ENCODE results near the gene ZRANB2. TPM values are rescaled to one million over a fixed set of nuclear protein-coding genes. Genes with fewer than 3 reads are reported as not detected.

Gene ZRANB2
- total RNA-seq (2022) = 48.0 and 54.2 TPM in 2 replicates
- Bru-seq, nascent RNA = percentile 97 among the genes with signal in this experiment
- BruChase-seq, experiment 1, labeled RNA remaining after a 2-hour chase = percentile 97 among the genes with signal in this experiment
- percentile 89 among the genes with signal in this experiment for BruChase-seq, experiment 2, labeled RNA remaining after a 6-hour chase
- long read RNA-seq, transcript ZRANB2-201 (11 exons, 2,821 nt) = minor isoform, 20 of 83 reads
- long read RNA-seq, transcript ZRANB2-202 (10 exons, 3,078 nt) = major isoform, 36 of 83 reads
- long read RNA-seq, partial matches to known transcripts = 12 of 83 reads
- long read RNA-seq, other reads (novel, unspliced or antisense) = 15 of 83 reads

GRCh38 chr1:71080739-71081696 is at the start of gene ZRANB2:
Gene ZRANB2, minus strand, starts transcription at chr1:71081035. Its CDS starts 40 bp downstream, at chr1:71080995.
- intact Hi-C loops (cut with micrococcal nuclease; ENCODE audit: unreplicated experiment) = no loop called here

GRCh38 chr1:71128060-71128459 is 47.2 kb upstream of the ZRANB2 start:
- Mint-ChIP-seq H3K9me3 (ENCODE audit: unreplicated experiment) (peaks cover 40% of the 10 kb centered on the region), H3K27ac (ENCODE audit: unreplicated experiment) (no peak overlapping the region), H3K4me1 (ENCODE audit: low read depth, unreplicated experiment) (no peaks in the 10 kb centered on the region), H3K4me3 (ENCODE audit: unreplicated experiment) (no peak overlapping the region), H3K36me3 (ENCODE audit: insufficient read depth, unreplicated experiment) (no peaks in the 10 kb centered on the region), H3K27me3 (ENCODE audit: insufficient read depth, unreplicated experiment) (no peaks in the 10 kb centered on the region)
- intact Hi-C loops (cut with micrococcal nuclease; ENCODE audit: unreplicated experiment) = no loop called here
- H3K4me1 ChIP-seq = no peaks in the 10 kb centered on the region
- DNase-seq = no peak
- no TSS peak for BruUV-seq (replicated peaks)
- H3K27me3 ChIP-seq (replicated peaks; ENCODE audit: control insufficient read depth, insufficient read depth, low read length) = no peaks in the 10 kb centered on the region
- no peaks in the 10 kb centered on the region for H3K36me3 ChIP-seq (ENCODE audit: control insufficient read depth, insufficient read depth, low read length)
- no peak for TF ChIP-seq CTCF (IDR thresholded peaks at IDR 0.05; ENCODE audit: insufficient read depth in 1 of 2, low read depth in 1 of 2, low read length in 1 of 2, severe bottlenecking in 1 of 2, unreplicated experiment in 1 of 2)
- POLR2A ChIA-PET = no interaction called here
- CTCF ChIA-PET = no interaction called here
- no peak overlapping the region for H3K4me3 ChIP-seq (ENCODE audit: low read depth, low read length)
- no peaks in the 10 kb centered on the region for H3K9me3 ChIP-seq

More at GRCh38 chr1:71080739-71081696, at the start of gene ZRANB2:
- Mint-ChIP-seq H3K4me3 (ENCODE audit: unreplicated experiment) (peak within 1 kb of the TSS; percentile 75), H3K4me1 (ENCODE audit: low read depth, unreplicated experiment) (no peaks in the 10 kb centered on the region), H3K36me3 (ENCODE audit: insufficient read depth, unreplicated experiment) (peaks cover 11% of the 10 kb centered on the region), H3K9me3 (ENCODE audit: unreplicated experiment) (no peaks in the 10 kb centered on the region), H3K27me3 (ENCODE audit: insufficient read depth, unreplicated experiment) (no peaks in the 10 kb centered on the region), H3K27ac (ENCODE audit: unreplicated experiment) (peak within 1 kb of the TSS; percentile 99)
- no peaks in the 10 kb centered on the region for H3K36me3 ChIP-seq (ENCODE audit: control insufficient read depth, insufficient read depth, low read length)
- peak; percentile 87 to 92 for DNase-seq
- no peaks in the 10 kb centered on the region for H3K4me1 ChIP-seq
- peak in 1 of 2 experiments; percentile 60 for TF ChIP-seq CTCF (IDR thresholded peaks at IDR 0.05; ENCODE audit: insufficient read depth in 1 of 2, low read depth in 1 of 2, low read length in 1 of 2, severe bottlenecking in 1 of 2, unreplicated experiment in 1 of 2)
- POLR2A ChIA-PET = interaction anchor here (1.2 kb wide), 1 partner anchor 670 kb away, joined by 3 read pairs; the partner anchor contains the start of gene CTH
- H3K4me3 ChIP-seq (ENCODE audit: low read depth, low read length) = peak within 1 kb of the TSS; percentile 65
- H3K9me3 ChIP-seq = no peaks in the 10 kb centered on the region
- no peaks in the 10 kb centered on the region for H3K27me3 ChIP-seq (replicated peaks; ENCODE audit: control insufficient read depth, insufficient read depth, low read length)
- CTCF ChIA-PET = interaction anchor here (0.6 kb wide), 1 partner anchor 463 kb away, joined by 4 read pairs; no protein-coding TSS in a partner anchor
- no TSS peak for BruUV-seq (replicated peaks)

- CTCF ChIA-PET = no interaction called here
- H3K27ac Mint-ChIP-seq (ENCODE audit: unreplicated experiment) = no peak overlapping the region
- no peaks in the 10 kb centered on the region for H3K36me3 Mint-ChIP-seq (ENCODE audit: insufficient read depth, unreplicated experiment)
- no peak overlapping the region for H3K4me3 ChIP-seq (ENCODE audit: low read depth, low read length)
- H3K9me3 Mint-ChIP-seq (ENCODE audit: unreplicated experiment) = peaks cover 9% of the 10 kb centered on the region
- H3K27me3 Mint-ChIP-seq (ENCODE audit: insufficient read depth, unreplicated experiment) = peaks cover 3% of the 10 kb centered on the region
- no peaks in the 10 kb centered on the region for H3K27me3 ChIP-seq (replicated peaks; ENCODE audit: control insufficient read depth, insufficient read depth, low read length)
- no peak for DNase-seq
- no peak for TF ChIP-seq CTCF (IDR thresholded peaks at IDR 0.05; ENCODE audit: insufficient read depth in 1 of 2, low read depth in 1 of 2, low read length in 1 of 2, severe bottlenecking in 1 of 2, unreplicated experiment in 1 of 2)
- POLR2A ChIA-PET = no interaction called here
- H3K36me3 ChIP-seq (ENCODE audit: control insufficient read depth, insufficient read depth, low read length) = no peaks in the 10 kb centered on the region
- H3K9me3 ChIP-seq = no peaks in the 10 kb centered on the region
- no peaks in the 10 kb centered on the region for H3K4me1 ChIP-seq
- BruUV-seq (replicated peaks) = no TSS peak
- H3K4me1 Mint-ChIP-seq (ENCODE audit: low read depth, unreplicated experiment) = no peaks in the 10 kb centered on the region
- intact Hi-C loops (cut with micrococcal nuclease; ENCODE audit: unreplicated experiment) = no loop called here
- no peak overlapping the region for H3K4me3 Mint-ChIP-seq (ENCODE audit: unreplicated experiment)
Observed at GRCh38 chr1:71118086-71118485, 37.3 kb upstream of the ZRANB2 start.

All from Caco-2 (cell line).